Breast epithelium (tissue), 4 donors: ENCODE data around the gene CADPS2. TPM values are rescaled to one million over a fixed set of nuclear protein-coding genes. Genes with fewer than 3 reads are reported as not detected.

Source experiments
- DNase-seq, 2 donors: peaks; one replicate each; pipeline ENCODE4 v3.0.0-alpha.2; 2019; ENCODE audit warnings: low spot score in 2 of 2
- H3K27ac ChIP-seq, 2 donors: fragments of 200-600 bp; sonication (generic) in 1 of 2; one replicate each; pipeline ENCODE4 v1.5.1; 2016 to 2019; ENCODE audit warnings: mild to moderate bottlenecking in 1 of 2
- H3K27me3 ChIP-seq, 2 donors: fragments of 200-600 bp; sonication (generic) in 1 of 2; one replicate each; pipeline versions ENCODE4 v1.5.1 to v1.6.0; 2017 to 2019; ENCODE audit warnings: control low read depth in 1 of 2, mild to moderate bottlenecking in 1 of 2
- H3K36me3 ChIP-seq: fragments of 200-600 bp; one replicate; pipeline ENCODE4 v1.5.1; 2019
- H3K4me1 ChIP-seq, 2 donors: fragments of 200-600 bp; sonication (generic); one replicate each; pipeline ENCODE4 v1.5.1; 2016 to 2019; ENCODE audit warnings: control low read depth in 1 of 2
- H3K4me3 ChIP-seq, 3 donors: fragments of 200-600 bp; sonication (generic); 1 replicate in 2 of 3; 2 replicates in 1 of 3; pipeline ENCODE4 v1.5.1; 2016 to 2019; ENCODE audit warnings: mild to moderate bottlenecking in 3 of 3, moderate library complexity in 2 of 3
- H3K9me3 ChIP-seq, 2 donors: fragments of 200-600 bp; sonication (generic) in 1 of 2; one replicate each; pipeline ENCODE4 v1.5.1; 2016 to 2019; ENCODE audit warnings: control low read depth in 1 of 2
- CTCF ChIP-seq, 3 donors: fragments of 450-650 bp; IDR thresholded peaks; one replicate each; pipeline ENCODE4 v1.5.1; 2016 to 2017; ENCODE audit warnings: antibody characterized with exemption in 3 of 3, mild to moderate bottlenecking in 3 of 3, moderate library complexity in 3 of 3
- POLR2A ChIP-seq: fragments of 450-650 bp; IDR thresholded peaks from one replicate; pipeline ENCODE4 v1.6.1; 2016; ENCODE audit warnings: antibody characterized with exemption, mild to moderate bottlenecking, moderate library complexity
- POLR2AphosphoS5 ChIP-seq, 3 donors: sonication (generic); formaldehyde crosslinking; IDR thresholded peaks; one replicate each; pipeline ENCODE4 v1.6.1; 2017; ENCODE audit warnings: antibody characterized with exemption in 3 of 3
- intact Hi-C: fragments of 100-400 bp; cut with DNase I; formaldehyde crosslinking; loops from one replicate; pipeline ENCODE4 v1.15.1; 2023; ENCODE audit warnings: low total_unique reads
- total RNA-seq, 3 donors: library from RNA; depleted of rRNA; stranded (reverse); fragments of >200 nt; gene quantifications; one replicate each; pipeline ENCODE4 v1.1.0, GENCODE V29; 2016

CADPS2 gene
- total RNA-seq, 3 donors from 2014 or later, result 12.3 to 67.5 (median 66.5) TPM

DNA sequence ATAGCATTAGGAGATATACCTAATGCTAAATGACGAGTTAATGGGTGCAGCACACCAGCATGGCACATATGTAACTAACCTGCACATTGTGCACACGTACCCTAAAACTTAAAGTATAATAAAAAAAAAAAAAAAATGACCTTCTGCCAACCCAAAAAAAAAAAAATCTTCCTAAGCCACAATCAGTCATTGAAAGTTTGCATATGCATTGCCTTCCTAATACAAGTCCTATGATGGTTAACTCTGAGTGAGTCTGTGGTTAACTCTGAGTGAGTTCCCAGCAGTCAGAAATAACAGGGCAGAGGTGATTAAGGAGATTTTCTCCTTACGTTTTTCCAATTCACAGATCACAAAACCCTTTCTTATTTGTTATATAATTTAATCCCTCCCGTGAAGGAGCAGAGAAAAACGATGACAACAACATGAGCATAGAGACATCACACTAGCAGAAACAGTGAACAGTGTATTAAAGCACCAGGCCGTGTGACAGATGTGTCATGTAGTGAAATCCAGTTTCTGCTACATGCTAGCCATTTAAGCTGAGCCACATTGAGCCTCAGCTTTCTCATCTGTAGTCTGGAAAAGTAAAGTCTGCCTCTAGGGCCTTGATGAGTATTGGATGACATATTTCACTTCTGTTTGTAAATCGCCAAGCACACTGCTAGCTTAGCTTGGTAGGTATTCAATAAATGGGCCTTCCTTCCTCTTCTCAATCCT, 176.2 kb downstream of the CADPS2 start:
- no peak for TF ChIP-seq POLR2A
- no peak for TF ChIP-seq CTCF (IDR thresholded peaks at IDR 0.05)
- no peak for TF ChIP-seq POLR2AphosphoS5 (IDR thresholded peaks at IDR 0.05)
- intact Hi-C loops, result no loop called here
- DNase-seq, result no peak
- no peak overlapping the region for H3K27ac ChIP-seq
- H3K27me3 ChIP-seq, result no peaks in the 10 kb centered on the region
- H3K36me3 ChIP-seq, result no peaks in the 10 kb centered on the region
- H3K4me3 ChIP-seq, result no peak overlapping the region
- no peaks in the 10 kb centered on the region for H3K4me1 ChIP-seq
- H3K9me3 ChIP-seq, result no peaks in the 10 kb centered on the region

DNA sequence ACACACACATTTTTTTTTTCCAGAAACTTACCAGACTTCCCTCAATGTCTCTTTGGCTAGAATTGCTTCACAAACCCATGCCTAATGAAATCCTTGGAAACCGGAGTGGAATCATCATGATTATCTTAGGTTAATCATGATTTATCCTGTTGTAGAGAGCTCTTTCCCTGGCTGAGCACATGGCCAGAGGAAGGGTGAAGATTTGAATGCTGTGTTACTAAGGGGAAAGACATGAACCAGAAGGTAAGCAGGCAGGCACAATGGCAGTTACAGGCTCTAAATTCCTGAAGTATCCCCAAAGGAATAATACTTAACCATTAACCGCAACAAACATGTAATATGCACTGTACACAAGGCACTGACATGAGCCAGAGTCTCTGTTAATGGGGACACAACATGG, 179.4 kb downstream of the CADPS2 start:
- Histone ChIP-seq H3K9me3 (no peaks in the 10 kb centered on the region), H3K4me1 (no peaks in the 10 kb centered on the region), H3K27me3 (no peaks in the 10 kb centered on the region), H3K36me3 (no peaks in the 10 kb centered on the region), H3K4me3 (no peak overlapping the region), H3K27ac (no peak overlapping the region)
- DNase-seq, result no peak
- intact Hi-C loops, result no loop called here
- no peak for TF ChIP-seq CTCF (IDR thresholded peaks at IDR 0.05)
- TF ChIP-seq POLR2A, result no peak
- TF ChIP-seq POLR2AphosphoS5 (IDR thresholded peaks at IDR 0.05), result no peak

- H3K4me3 ChIP-seq, result no peak within 1 kb of the TSS
- intact Hi-C loops, result no loop called here
- H3K4me1 ChIP-seq, result no peaks in the 10 kb centered on the region
- H3K9me3 ChIP-seq, result no peaks in the 10 kb centered on the region
- no peak within 1 kb of the TSS for H3K27ac ChIP-seq
- no peak for DNase-seq
- TF ChIP-seq POLR2A, result no peak
- TF ChIP-seq POLR2AphosphoS5 (IDR thresholded peaks at IDR 0.05), result no peak
- no peak for TF ChIP-seq CTCF (IDR thresholded peaks at IDR 0.05)
- no peaks in the 10 kb centered on the region for H3K27me3 ChIP-seq
- H3K36me3 ChIP-seq, result no peaks in the 10 kb centered on the region
Observed at GRCh38 chr7:122702872-122703510, 183.3 kb downstream of the CADPS2 start, which contains the start of gene RNF148. Gene RNF148, minus strand, starts transcription at chr7:122702922. Its CDS starts 172 bp downstream, at chr7:122702750.

DNA sequence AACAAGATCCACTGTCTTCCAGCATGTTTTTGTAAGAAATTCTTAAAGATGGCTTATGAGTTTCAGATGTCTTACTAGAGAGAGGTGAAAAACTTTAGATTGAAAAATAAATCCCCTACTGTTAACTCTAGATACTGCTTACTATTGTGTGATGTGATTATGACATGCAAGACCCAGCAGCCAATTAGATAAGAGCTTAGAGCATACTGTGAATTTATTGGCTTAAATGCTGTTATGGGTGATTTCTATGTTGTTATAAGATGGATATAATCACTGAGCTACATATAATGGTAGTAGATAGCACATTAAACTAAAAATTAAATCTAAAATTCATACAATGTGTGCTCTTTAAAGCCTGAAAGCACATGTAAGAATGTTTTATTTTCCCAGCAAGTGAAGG, 187.2 kb downstream of the CADPS2 start, which contains the start of gene RNF133:
Gene RNF133, minus strand, starts transcription at position 101 of the 400 bp plus-strand sequence. CDS start 199 bp downstream, outside the sequence.
- TF ChIP-seq POLR2A (no peak), CTCF (IDR thresholded peaks at IDR 0.05) (no peak), POLR2AphosphoS5 (IDR thresholded peaks at IDR 0.05) (no peak)
- DNase-seq, result no peak
- no peaks in the 10 kb centered on the region for H3K36me3 ChIP-seq
- H3K27ac ChIP-seq, result no peak within 1 kb of the TSS
- H3K9me3 ChIP-seq, result no peaks in the 10 kb centered on the region
- H3K27me3 ChIP-seq, result no peaks in the 10 kb centered on the region
- intact Hi-C loops, result no loop called here
- H3K4me3 ChIP-seq, result no peak within 1 kb of the TSS
- no peaks in the 10 kb centered on the region for H3K4me1 ChIP-seq

DNA sequence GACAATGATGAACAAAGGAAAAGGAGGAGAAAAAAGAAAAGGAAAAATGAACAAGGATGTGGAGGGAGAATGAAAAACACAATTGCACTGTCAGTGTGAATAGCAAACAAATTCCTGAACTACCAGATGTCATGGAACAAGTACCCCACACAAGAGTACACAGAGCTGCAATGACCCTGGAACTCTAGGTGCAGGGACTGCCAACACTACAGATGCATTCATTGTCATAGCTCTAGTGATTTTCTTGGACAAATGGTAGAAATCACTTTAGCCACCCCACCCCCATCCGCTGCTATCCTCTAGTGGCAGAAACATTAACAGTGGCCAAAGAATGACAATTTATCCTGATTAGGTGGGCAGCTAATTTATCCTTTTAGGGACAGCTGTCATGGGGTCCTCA, 190.4 kb downstream of the CADPS2 start:
- intact Hi-C loops, result no loop called here
- Histone ChIP-seq H3K9me3 (no peaks in the 10 kb centered on the region), H3K27me3 (no peaks in the 10 kb centered on the region), H3K27ac (no peak overlapping the region), H3K4me3 (no peak overlapping the region), H3K36me3 (no peaks in the 10 kb centered on the region), H3K4me1 (no peaks in the 10 kb centered on the region)
- TF ChIP-seq POLR2AphosphoS5 (IDR thresholded peaks at IDR 0.05) (no peak), CTCF (IDR thresholded peaks at IDR 0.05) (no peak), POLR2A (no peak)
- DNase-seq, result no peak
